ENCODE measurements around the gene MTG2. TPM values are rescaled to one million over a fixed set of nuclear protein-coding genes. Genes with fewer than 3 reads are reported as not detected.

MTG2 gene
- total and polyA plus RNA-seq, 2 experiments from 2014 or later, result 20.4 to 32.9 TPM

GRCh38 chr20:62165762-62166399 is 16.9 kb upstream of the MTG2 start:
- no peak overlapping the region for H3K27ac ChIP-seq

GRCh38 chr20:62167474-62167873 is 15.4 kb upstream of the MTG2 start:
- DNase-seq (ENCODE audit: low read depth in 1 of 2, low spot score in 1 of 2), result no peak
- no peaks in the 10 kb centered on the region for H3K27me3 ChIP-seq
- H3K4me1 ChIP-seq (ENCODE audit: low read depth), result no peaks in the 10 kb centered on the region
- TF ChIP-seq CTCF (IDR thresholded peaks at IDR 0.05; ENCODE audit: low read depth, low read length), result no peak
- H3K4me3 ChIP-seq, result no peak overlapping the region
- H3K36me3 ChIP-seq, result peaks cover 34% of the 10 kb centered on the region
- H3K27ac ChIP-seq, result no peak overlapping the region
- no peaks in the 10 kb centered on the region for H3K9me3 ChIP-seq (ENCODE audit: low read depth)

More at GRCh38 chr20:62165762-62166399, 16.9 kb upstream of the MTG2 start:
- Histone ChIP-seq H3K4me1 (ENCODE audit: low read depth) (no peaks in the 10 kb centered on the region), H3K36me3 (peaks cover 35% of the 10 kb centered on the region), H3K9me3 (ENCODE audit: low read depth) (no peaks in the 10 kb centered on the region), H3K27me3 (no peaks in the 10 kb centered on the region), H3K4me3 (no peak overlapping the region)
- TF ChIP-seq CTCF (IDR thresholded peaks at IDR 0.05; ENCODE audit: low read depth, low read length), result no peak
- DNase-seq (ENCODE audit: low read depth in 1 of 2, low spot score in 1 of 2), result peak in 1 of 2 donors; percentile 68

- H3K4me3 ChIP-seq, result no peak overlapping the region
- no peaks in the 10 kb centered on the region for H3K9me3 ChIP-seq (ENCODE audit: low read depth)
- H3K4me1 ChIP-seq (ENCODE audit: low read depth), result no peaks in the 10 kb centered on the region
- no peak for TF ChIP-seq CTCF (IDR thresholded peaks at IDR 0.05; ENCODE audit: low read depth, low read length)
- no peaks in the 10 kb centered on the region for H3K27me3 ChIP-seq
- peaks cover 34% of the 10 kb centered on the region for H3K36me3 ChIP-seq
- H3K27ac ChIP-seq, result no peak overlapping the region
- DNase-seq (ENCODE audit: low read depth in 1 of 2, low spot score in 1 of 2), result no peak
These were observed 14.8 kb upstream of the MTG2 start for GRCh38 chr20:62168061-62168460.

GRCh38 chr20:62168890-62169435 is 13.9 kb upstream of the MTG2 start:
- Histone ChIP-seq H3K27me3 (no peaks in the 10 kb centered on the region), H3K9me3 (ENCODE audit: low read depth) (no peaks in the 10 kb centered on the region), H3K27ac (no peak overlapping the region), H3K36me3 (peaks cover 30% of the 10 kb centered on the region), H3K4me3 (no peak overlapping the region), H3K4me1 (ENCODE audit: low read depth) (no peaks in the 10 kb centered on the region)
- no peak for DNase-seq (ENCODE audit: low read depth in 1 of 2, low spot score in 1 of 2)
- TF ChIP-seq CTCF (IDR thresholded peaks at IDR 0.05; ENCODE audit: low read depth, low read length), result no peak

GRCh38 chr20:62170536-62170935 is 12.3 kb upstream of the MTG2 start:
- Histone ChIP-seq H3K27me3 (no peaks in the 10 kb centered on the region), H3K27ac (no peak overlapping the region), H3K36me3 (peaks cover 21% of the 10 kb centered on the region), H3K4me3 (no peak overlapping the region), H3K4me1 (ENCODE audit: low read depth) (no peaks in the 10 kb centered on the region), H3K9me3 (ENCODE audit: low read depth) (no peaks in the 10 kb centered on the region)
- no peak for TF ChIP-seq CTCF (IDR thresholded peaks at IDR 0.05; ENCODE audit: low read depth, low read length)
- DNase-seq (ENCODE audit: low read depth in 1 of 2, low spot score in 1 of 2), result no peak
